MM.1S (cell line): ENCODE measurements around the gene PPP1R12A.

Experiments used
- DNase-seq: peaks from one replicate; pipeline ENCODE4 v3.0.0-alpha.2; 2015
- H2AFZ ChIP-seq: fragments of 300-600 bp; sonication (generic); 2 replicates; pipeline ENCODE4 v1.6.0; 2016; ENCODE audit warnings: antibody characterized with exemption, low read length
- H3F3A ChIP-seq: fragments of 300-600 bp; sonication (generic); 2 replicates; pipeline ENCODE4 v1.6.1; 2016; ENCODE audit warnings: mild to moderate bottlenecking, antibody characterized with exemption, low read length, moderate library complexity, mixed read lengths; ENCODE audit not compliant: insufficient read depth
- H3K27ac ChIP-seq: fragments of 300-600 bp; sonication (generic); 2 replicates; pipeline ENCODE4 v1.5.1; 2016; ENCODE audit warnings: mild to moderate bottlenecking, low read length
- H3K27me3 ChIP-seq: fragments of 300-600 bp; sonication (generic); replicated peaks from 2 replicates; pipeline ENCODE4 v1.6.0; 2016; ENCODE audit warnings: low read length; ENCODE audit not compliant: insufficient read depth
- H3K36me3 ChIP-seq: fragments of 300-600 bp; sonication (generic); replicated peaks from 2 replicates; pipeline ENCODE4 v1.6.1; 2016; ENCODE audit warnings: mild to moderate bottlenecking, low read length, mixed read lengths; ENCODE audit not compliant: insufficient read depth
- H3K4me1 ChIP-seq: fragments of 300-600 bp; sonication (generic); 2 replicates; pipeline ENCODE4 v1.6.1; 2016; ENCODE audit warnings: low read length, mixed read lengths
- H3K4me2 ChIP-seq: fragments of 300-600 bp; sonication (generic); 2 replicates; pipeline ENCODE4 v1.6.0; 2016; ENCODE audit warnings: low read depth, low read length
- H3K4me3 ChIP-seq: fragments of 300-600 bp; sonication (generic); 2 replicates; pipeline ENCODE4 v1.5.1; 2016; ENCODE audit warnings: low read length, mixed read lengths
- H3K79me2 ChIP-seq: fragments of 300-600 bp; sonication (generic); 2 replicates; pipeline ENCODE4 v1.6.1; 2016; ENCODE audit warnings: mixed run types, low read length, mixed read lengths
- H3K9ac ChIP-seq: fragments of 300-600 bp; sonication (generic); 2 replicates; pipeline ENCODE4 v1.6.1; 2016; ENCODE audit warnings: low read length, mixed read lengths
- H3K9me2 ChIP-seq: fragments of 300-600 bp; sonication (generic); replicated peaks from 2 replicates; pipeline ENCODE4 v1.6.1; 2016; ENCODE audit warnings: mild to moderate bottlenecking, low read length, mixed read lengths; ENCODE audit not compliant: insufficient read depth
- H3K9me3 ChIP-seq: fragments of 300-600 bp; sonication (generic); replicated peaks from 2 replicates; pipeline ENCODE4 v1.6.1; 2016; ENCODE audit warnings: mild to moderate bottlenecking, low read length, mixed read lengths; ENCODE audit not compliant: insufficient read depth
- H4K20me1 ChIP-seq: fragments of 300-600 bp; sonication (generic); 2 replicates; pipeline ENCODE4 v1.6.1; 2016; ENCODE audit warnings: mild to moderate bottlenecking, low read length, moderate library complexity, mixed read lengths; ENCODE audit not compliant: insufficient read depth
- EZH2 ChIP-seq: fragments of 300-600 bp; sonication (generic); optimal IDR thresholded peaks from 2 replicates; pipeline ENCODE3; 2017; ENCODE audit warnings: low read depth, mild to moderate bottlenecking, antibody characterized with exemption, low read length, mixed read lengths
- EZH2phosphoT487 ChIP-seq: fragments of 300-600 bp; sonication (generic); IDR thresholded peaks from 2 replicates; pipeline ENCODE4 v1.6.1; 2018; ENCODE audit warnings: antibody characterized with exemption, low read length
- TF ChIP-seq, protein P1 (sequence below): fragments of 300-600 bp; sonication (generic); IDR thresholded peaks from 2 replicates; pipeline ENCODE4 v1.5.1; 2016; ENCODE audit warnings: antibody characterized with exemption, low read length, mixed read lengths

The PPP1R12A gene

DNA sequence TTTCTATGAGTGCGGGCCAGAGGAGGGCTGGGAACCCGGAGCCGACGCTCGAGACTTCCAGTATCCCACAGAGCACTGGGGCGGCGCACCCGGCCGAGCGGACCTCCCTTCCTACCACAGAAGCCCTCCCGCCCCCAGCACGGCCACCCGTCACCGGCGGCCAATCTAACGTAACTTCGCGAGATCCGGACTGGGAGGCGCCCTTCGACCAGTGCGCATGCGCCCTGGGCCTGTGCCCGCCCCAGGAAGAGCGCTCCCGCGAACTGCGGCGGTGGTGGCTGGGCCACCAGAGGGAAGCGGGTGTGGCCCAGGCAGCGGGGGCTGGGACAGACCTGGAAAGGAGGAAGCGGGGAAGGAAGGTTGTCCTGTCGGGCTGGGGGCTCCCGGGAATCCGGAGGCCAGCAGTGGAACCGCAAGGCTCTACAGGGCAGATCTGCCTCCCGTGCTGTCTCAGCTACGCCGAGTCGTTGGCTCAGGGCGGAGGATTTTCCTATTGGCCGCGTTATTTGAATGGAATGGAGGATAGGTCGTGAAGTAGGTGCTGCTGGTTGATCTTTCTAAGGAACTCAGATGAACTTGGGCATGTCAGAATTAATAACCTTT lies at the start of gene PPP1R12A:
Gene PPP1R12A (minus strand): TSS at position 77 of the 603 bp plus-strand sequence. CDS start 166 bp downstream, outside the sequence.
- peak within 1 kb of the TSS; percentile 87 for H3K27ac ChIP-seq
- H3K27me3 ChIP-seq: no peaks in the 10 kb centered on the region
- no peaks in the 10 kb centered on the region for H3K9me2 ChIP-seq
- H3K4me2 ChIP-seq: peak within 1 kb of the TSS; percentile 91
- no peaks in the 10 kb centered on the region for H3K9me3 ChIP-seq
- peaks cover 63% of the 10 kb centered on the region for H3K79me2 ChIP-seq
- peak within 1 kb of the TSS; percentile 69 for H3K4me3 ChIP-seq
- DNase-seq: peak; percentile 97
- H2AFZ ChIP-seq: peak within 1 kb of the TSS; percentile 80
- peak within 1 kb of the TSS; percentile 86 for H3K9ac ChIP-seq
- TF ChIP-seq EZH2phosphoT487: no peak
- TF ChIP-seq, protein P1, sequence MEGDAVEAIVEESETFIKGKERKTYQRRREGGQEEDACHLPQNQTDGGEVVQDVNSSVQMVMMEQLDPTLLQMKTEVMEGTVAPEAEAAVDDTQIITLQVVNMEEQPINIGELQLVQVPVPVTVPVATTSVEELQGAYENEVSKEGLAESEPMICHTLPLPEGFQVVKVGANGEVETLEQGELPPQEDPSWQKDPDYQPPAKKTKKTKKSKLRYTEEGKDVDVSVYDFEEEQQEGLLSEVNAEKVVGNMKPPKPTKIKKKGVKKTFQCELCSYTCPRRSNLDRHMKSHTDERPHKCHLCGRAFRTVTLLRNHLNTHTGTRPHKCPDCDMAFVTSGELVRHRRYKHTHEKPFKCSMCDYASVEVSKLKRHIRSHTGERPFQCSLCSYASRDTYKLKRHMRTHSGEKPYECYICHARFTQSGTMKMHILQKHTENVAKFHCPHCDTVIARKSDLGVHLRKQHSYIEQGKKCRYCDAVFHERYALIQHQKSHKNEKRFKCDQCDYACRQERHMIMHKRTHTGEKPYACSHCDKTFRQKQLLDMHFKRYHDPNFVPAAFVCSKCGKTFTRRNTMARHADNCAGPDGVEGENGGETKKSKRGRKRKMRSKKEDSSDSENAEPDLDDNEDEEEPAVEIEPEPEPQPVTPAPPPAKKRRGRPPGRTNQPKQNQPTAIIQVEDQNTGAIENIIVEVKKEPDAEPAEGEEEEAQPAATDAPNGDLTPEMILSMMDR: 0 out of 2 replicates have a peak, but pooled peaks have one; percentile 4
- H3K4me1 ChIP-seq: peaks cover 27% of the 10 kb centered on the region
- no peaks in the 10 kb centered on the region for H3K36me3 ChIP-seq
- peaks cover 14% of the 10 kb centered on the region for H3F3A ChIP-seq
- H4K20me1 ChIP-seq: no peaks in the 10 kb centered on the region

DNA sequence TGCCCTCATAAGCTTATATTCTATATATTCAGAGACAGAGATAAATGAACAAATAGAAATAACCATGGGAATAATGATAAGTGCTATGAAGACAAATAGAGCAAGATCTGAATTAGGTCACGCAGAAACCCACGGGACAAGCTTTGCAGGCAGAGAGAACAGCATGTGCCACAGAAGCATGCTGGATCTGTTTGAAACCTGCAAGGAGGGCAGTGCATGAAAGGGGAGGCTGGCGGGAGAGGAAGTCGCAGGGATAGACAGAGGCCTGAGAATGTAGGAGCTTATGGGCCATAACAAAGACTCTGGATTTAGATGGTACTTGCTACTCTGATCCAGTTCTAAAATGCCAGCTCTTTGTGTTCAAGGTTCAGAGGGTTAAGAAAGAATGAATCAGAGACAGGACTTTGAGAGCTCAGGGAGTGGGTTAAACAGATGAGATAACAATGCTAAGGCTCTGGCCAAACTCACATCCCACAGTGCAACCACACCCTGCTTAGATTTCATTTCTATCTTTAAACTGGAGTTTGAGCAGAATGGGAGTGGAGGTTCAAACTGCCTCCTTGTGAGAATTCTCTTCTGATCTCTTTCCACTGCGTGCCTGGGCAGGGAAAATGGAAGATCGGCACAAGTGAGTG lies 49.2 kb upstream of the PPP1R12A start:
- Histone ChIP-seq H3K9me3 (no peaks in the 10 kb centered on the region), H3K9me2 (no peaks in the 10 kb centered on the region), H3F3A (no peaks in the 10 kb centered on the region), H2AFZ (no peak overlapping the region), H3K79me2 (no peaks in the 10 kb centered on the region), H3K9ac (no peak overlapping the region), H3K4me2 (no peak overlapping the region), H4K20me1 (no peaks in the 10 kb centered on the region), H3K27me3 (no peaks in the 10 kb centered on the region), H3K36me3 (no peaks in the 10 kb centered on the region), H3K4me1 (no peaks in the 10 kb centered on the region), H3K4me3 (no peak overlapping the region), H3K27ac (no peak overlapping the region)
- no peak for DNase-seq
- TF ChIP-seq, protein P1: no peak
- TF ChIP-seq EZH2: no peak
- TF ChIP-seq EZH2phosphoT487: no peak

DNA sequence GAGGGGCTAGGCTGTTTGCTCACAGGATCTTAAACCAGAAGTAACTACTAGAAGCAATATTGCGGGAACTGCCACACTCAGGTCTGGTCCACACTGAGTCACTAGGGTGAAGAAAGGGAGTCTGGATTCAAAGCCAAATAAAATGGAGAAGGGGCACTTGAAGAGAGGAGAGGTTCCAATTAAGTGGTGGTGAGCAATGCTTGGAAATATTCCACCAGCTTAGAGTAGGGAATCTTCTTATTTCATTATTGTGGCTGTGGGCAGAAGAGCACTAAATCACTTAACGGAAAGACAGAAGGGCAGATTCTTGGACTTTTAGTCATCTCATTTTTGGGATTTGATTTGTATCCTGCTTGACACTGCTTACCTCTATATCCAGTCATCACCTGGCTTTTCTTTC lies 48.6 kb upstream of the PPP1R12A start:
- TF ChIP-seq EZH2phosphoT487 (no peak), EZH2 (no peak)
- TF ChIP-seq, protein P1: no peak
- Histone ChIP-seq H3K36me3 (no peaks in the 10 kb centered on the region), H3K9me2 (no peaks in the 10 kb centered on the region), H2AFZ (no peak overlapping the region), H3K4me1 (no peaks in the 10 kb centered on the region), H3K79me2 (no peaks in the 10 kb centered on the region), H3K27ac (no peak overlapping the region), H3F3A (no peaks in the 10 kb centered on the region), H3K9ac (no peak overlapping the region), H4K20me1 (no peaks in the 10 kb centered on the region), H3K4me3 (no peak overlapping the region), H3K9me3 (no peaks in the 10 kb centered on the region), H3K4me2 (no peak overlapping the region), H3K27me3 (no peaks in the 10 kb centered on the region)
- no peak for DNase-seq
